ENCODE measurements around the gene ZNF136. TPM values are rescaled to one million over a fixed set of nuclear protein-coding genes. Genes with fewer than 3 reads are reported as not detected.

Gene ZNF136
- total and polyA plus RNA-seq, 2 of the 13 experiments (the other 11 are each of a cell fraction or from before 2014, with no cell fraction given) = 2.5 to 10.2 TPM

DNA sequence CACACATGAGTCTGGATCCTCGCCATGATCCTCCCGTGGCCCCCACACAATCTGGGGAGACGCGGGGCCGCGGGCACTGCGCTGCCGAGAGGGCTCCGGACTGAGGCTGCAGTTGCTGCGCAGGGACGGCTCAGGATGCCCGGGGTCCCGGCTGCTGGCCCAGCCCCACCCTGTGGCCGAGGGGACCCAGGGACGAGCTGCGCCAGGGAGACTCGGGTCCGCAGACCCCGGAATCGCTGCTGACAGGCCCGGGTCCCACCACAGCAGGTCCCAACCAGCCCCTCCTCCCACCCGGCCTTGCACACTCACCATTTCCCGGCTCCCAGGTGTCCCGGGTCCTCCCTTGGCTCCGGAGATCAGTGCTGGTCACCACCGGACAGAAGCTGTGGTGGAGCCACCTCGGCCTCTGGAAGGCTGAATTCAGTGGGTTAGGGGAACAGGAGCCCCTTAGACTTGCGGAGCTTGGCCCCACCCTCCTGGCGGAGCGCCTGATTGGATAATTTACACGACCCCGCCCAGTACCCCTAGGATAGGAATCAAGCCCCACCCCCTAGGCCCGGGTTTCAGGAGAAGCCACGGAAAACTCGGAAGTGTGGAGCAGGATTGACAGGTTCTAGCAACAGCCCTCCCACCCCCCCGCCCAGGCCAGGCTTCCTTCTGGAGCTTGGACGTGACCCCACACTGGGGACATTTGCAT lies 74.4 kb downstream of the ZNF136 start:
- Histone ChIP-seq H2AFZ (ENCODE audit: low read length) (no peak overlapping the region), H3K27ac (ENCODE audit: extremely low read length, insufficient read depth, low read length) (no peak overlapping the region), H3K36me3 (replicated peaks in 1 of 2; ENCODE audit: control insufficient read depth in 1 of 2, insufficient read depth in 2 of 2, low read length in 2 of 2) (no peaks in the 10 kb centered on the region), H3K4me1 (ENCODE audit: insufficient read depth, low read length) (peaks cover 10% of the 10 kb centered on the region), H4K20me1 (ENCODE audit: insufficient read depth, low read length) (no peaks in the 10 kb centered on the region), H3K79me2 (ENCODE audit: insufficient read depth, low read length) (no peaks in the 10 kb centered on the region), H3K4me2 (ENCODE audit: low read depth, low read length) (no peak overlapping the region), H3K9ac (ENCODE audit: insufficient read depth, low read depth, low read length) (no peak overlapping the region), H3K4me3 (replicated peaks in 1 of 3; ENCODE audit: insufficient read depth in 1 of 3, low read depth in 2 of 3, low read length in 3 of 3) (no peak overlapping the region), H3K9me3 (ENCODE audit: low read length) (no peaks in the 10 kb centered on the region), H3K27me3 (ENCODE audit: control insufficient read depth in 1 of 2, insufficient read depth in 2 of 2, low read length in 2 of 2) (no peaks in the 10 kb centered on the region)
- DNase-seq (ENCODE audit: low spot score) (no peak), FAIRE-seq (no peak), ATAC-seq (no peak)
- no TSS peak for BruUV-seq (replicated peaks)
- TF ChIP-seq ZNF503 (CRISPR knock-in tag; IDR thresholded peaks at IDR 0.05) = no peak
- TF ChIP-seq ZNF878 (CRISPR knock-in tag; IDR thresholded peaks at IDR 0.05) = no peak
- TF ChIP-seq MAFK (conservative IDR thresholded peaks at IDR 0.05 in 1 of 2, IDR thresholded peaks at IDR 0.05 in 1 of 2; ENCODE audit: low read length in 2 of 2) = no peak
- no peak for TF ChIP-seq ZNF737 (CRISPR knock-in tag; IDR thresholded peaks at IDR 0.05; ENCODE audit: borderline replicate concordance)
- TF ChIP-seq ZNF614 (CRISPR knock-in tag; IDR thresholded peaks at IDR 0.05; ENCODE audit: borderline replicate concordance) = no peak
- POLR2A ChIA-PET = no interaction called here
- CTCF ChIA-PET (ENCODE audit: low intra/inter-chr PET ratio, low total read pairs) = no interaction called here
- in situ Hi-C loops (cut with HindIII; ENCODE audit: extremely low pct_ligation_motif_present, low pct_unique_long_range_greater_than_20kb) (no loop called here), intact Hi-C loops (cut with micrococcal nuclease; ENCODE audit: unreplicated experiment) (no loop called here)
- 88% methylated on average over 30 of the region's 37 CpGs for WGBS (ENCODE audit: low lambda C conversion rate)

Other genes with a start within 250 kb of the ZNF136 start
- 12.8 and 16.5 TPM in 2 replicates for gene ZNF700, start 238.0 kb upstream of the ZNF136 start, total RNA-seq (2016; rRNA removed; fragmentation: Illumina TruSeq; extraction: Trizol)
- gene ZNF700, start 238.0 kb upstream of the ZNF136 start, polyA plus RNA-seq (2011; rRNA removed) = 4.5 and 6.0 TPM in 2 replicates
- 0.42 and 0.49 TPM in 2 replicates for gene ZNF763, start 198.1 kb upstream of the ZNF136 start, total RNA-seq (2016; rRNA removed; fragmentation: Illumina TruSeq; extraction: Trizol)
- gene ZNF763, start 198.1 kb upstream of the ZNF136 start, polyA plus RNA-seq (2011; rRNA removed) = 0.08 and 0.16 TPM in 2 replicates
- gene ZNF433, start 127.4 kb upstream of the ZNF136 start, total RNA-seq (2016; rRNA removed; fragmentation: Illumina TruSeq; extraction: Trizol) = 4.9 and 5.8 TPM in 2 replicates
- 1.4 and 1.8 TPM in 2 replicates for gene ZNF433, start 127.4 kb upstream of the ZNF136 start, polyA plus RNA-seq (2011; rRNA removed)
- gene ZNF878, start 110.1 kb upstream of the ZNF136 start, total RNA-seq (2016; rRNA removed; fragmentation: Illumina TruSeq; extraction: Trizol) = 5.2 and 6.4 TPM in 2 replicates
- 0.46 and 0.52 TPM in 2 replicates for gene ZNF878, start 110.1 kb upstream of the ZNF136 start, polyA plus RNA-seq (2011; rRNA removed)
- gene ZNF844, start 98.4 kb upstream of the ZNF136 start, total RNA-seq (2016; rRNA removed; fragmentation: Illumina TruSeq; extraction: Trizol) = 3.2 and 6.0 TPM in 2 replicates
- 0.90 and 1.0 TPM in 2 replicates for gene ZNF844, start 98.4 kb upstream of the ZNF136 start, polyA plus RNA-seq (2011; rRNA removed)
- gene ZNF20, start 22.7 kb upstream of the ZNF136 start, total RNA-seq (2016; rRNA removed; fragmentation: Illumina TruSeq; extraction: Trizol) = 8.0 and 9.7 TPM in 2 replicates
- gene ZNF20, start 22.7 kb upstream of the ZNF136 start, polyA plus RNA-seq (2011; rRNA removed) = 1.6 and 2.1 TPM in 2 replicates
- 12.2 and 17.7 TPM in 2 replicates for gene ZNF625, start 6.4 kb upstream of the ZNF136 start, total RNA-seq (2016; rRNA removed; fragmentation: Illumina TruSeq; extraction: Trizol)
- 1.7 and 1.8 TPM in 2 replicates for gene ZNF625, start 6.4 kb upstream of the ZNF136 start, polyA plus RNA-seq (2011; rRNA removed)
- 15.7 and 16.6 TPM in 2 replicates for gene ZNF44, start 131.8 kb downstream of the ZNF136 start, total RNA-seq (2016; rRNA removed; fragmentation: Illumina TruSeq; extraction: Trizol)
- gene ZNF44, start 131.8 kb downstream of the ZNF136 start, polyA plus RNA-seq (2011; rRNA removed) = 6.6 and 6.9 TPM in 2 replicates
- gene ZNF563, start 170.5 kb downstream of the ZNF136 start, total RNA-seq (2016; rRNA removed; fragmentation: Illumina TruSeq; extraction: Trizol) = 19.5 and 26.3 TPM in 2 replicates
- gene ZNF563, start 170.5 kb downstream of the ZNF136 start, polyA plus RNA-seq (2011; rRNA removed) = 7.1 and 7.5 TPM in 2 replicates
- 6.0 and 8.6 TPM in 2 replicates for gene ZNF442, start 202.6 kb downstream of the ZNF136 start, total RNA-seq (2016; rRNA removed; fragmentation: Illumina TruSeq; extraction: Trizol)
- gene ZNF442, start 202.6 kb downstream of the ZNF136 start, polyA plus RNA-seq (2011; rRNA removed) = 0.57 and 1.0 TPM in 2 replicates
- gene ZNF799, start 238.2 kb downstream of the ZNF136 start, total RNA-seq (2016; rRNA removed; fragmentation: Illumina TruSeq; extraction: Trizol) = 17.9 and 27.0 TPM in 2 replicates
- gene ZNF799, start 238.2 kb downstream of the ZNF136 start, polyA plus RNA-seq (2011; rRNA removed) = 4.7 and 7.7 TPM in 2 replicates

Data from HepG2 (cell line).